OCI-LY7 (cell line): Measurements from ENCODE around the gene SLC25A13.

ENCODE experiments used
- EZH2phosphoT487 ChIP-seq: fragments of 200-600 bp; sonication (generic); IDR thresholded peaks from 2 replicates; pipeline ENCODE4 v1.6.1; 2018; ENCODE audit warnings: low read depth, borderline replicate concordance, mild to moderate bottlenecking, mixed run types, antibody characterized with exemption, low read length, moderate library complexity, mixed read lengths
- TF ChIP-seq, protein P1 (sequence below): fragments of 200-600 bp; sonication (generic); conservative IDR thresholded peaks from 2 replicates; pipeline ENCODE4 v1.5.1; 2014; ENCODE audit warnings: mild to moderate bottlenecking, antibody characterized with exemption, low read length, moderate library complexity, mixed read lengths

DNA sequence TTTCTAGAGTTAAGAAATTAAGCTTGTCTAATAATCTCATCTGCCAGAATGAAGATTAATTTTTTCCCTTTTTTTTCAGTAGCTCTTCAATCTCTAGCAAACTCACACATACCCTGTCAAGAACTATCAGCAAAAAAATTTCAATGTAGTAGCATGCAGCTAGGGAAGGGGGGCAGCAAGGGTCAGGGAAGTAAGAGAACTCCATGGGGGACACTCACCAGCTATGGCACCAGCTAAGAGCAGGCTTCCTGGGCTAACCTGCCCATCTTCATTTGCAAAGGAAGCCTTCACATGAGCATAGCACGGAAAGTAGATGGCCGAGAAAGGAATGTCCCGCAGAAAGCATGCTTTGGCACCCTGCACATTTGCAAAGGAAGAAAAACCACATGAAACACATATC is 190.4 kb downstream of the SLC25A13 start:
- TF ChIP-seq, protein P1, sequence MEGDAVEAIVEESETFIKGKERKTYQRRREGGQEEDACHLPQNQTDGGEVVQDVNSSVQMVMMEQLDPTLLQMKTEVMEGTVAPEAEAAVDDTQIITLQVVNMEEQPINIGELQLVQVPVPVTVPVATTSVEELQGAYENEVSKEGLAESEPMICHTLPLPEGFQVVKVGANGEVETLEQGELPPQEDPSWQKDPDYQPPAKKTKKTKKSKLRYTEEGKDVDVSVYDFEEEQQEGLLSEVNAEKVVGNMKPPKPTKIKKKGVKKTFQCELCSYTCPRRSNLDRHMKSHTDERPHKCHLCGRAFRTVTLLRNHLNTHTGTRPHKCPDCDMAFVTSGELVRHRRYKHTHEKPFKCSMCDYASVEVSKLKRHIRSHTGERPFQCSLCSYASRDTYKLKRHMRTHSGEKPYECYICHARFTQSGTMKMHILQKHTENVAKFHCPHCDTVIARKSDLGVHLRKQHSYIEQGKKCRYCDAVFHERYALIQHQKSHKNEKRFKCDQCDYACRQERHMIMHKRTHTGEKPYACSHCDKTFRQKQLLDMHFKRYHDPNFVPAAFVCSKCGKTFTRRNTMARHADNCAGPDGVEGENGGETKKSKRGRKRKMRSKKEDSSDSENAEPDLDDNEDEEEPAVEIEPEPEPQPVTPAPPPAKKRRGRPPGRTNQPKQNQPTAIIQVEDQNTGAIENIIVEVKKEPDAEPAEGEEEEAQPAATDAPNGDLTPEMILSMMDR: no peak
- TF ChIP-seq EZH2phosphoT487: no peak
